Calu3 (cell line): ENCODE data around the gene SLC40A1. TPM values are rescaled to one million over a fixed set of nuclear protein-coding genes. Genes with fewer than 3 reads are reported as not detected.

Source experiments
- Bru-seq: library from RNA; stranded (reverse); fragments of 400-500 nt; gene quantifications from one replicate; lab custom pipeline; 2021; lab: Mats Ljungman, UMichigan
- BruChase-seq, 2 experiments: library from RNA; stranded (reverse); fragments of 400-500 nt; gene quantifications; one replicate each; lab custom pipeline; 2021; lab: Mats Ljungman, UMichigan
- BruUV-seq: library from RNA; stranded (reverse); fragments of 400-500 nt; replicated peaks from 2 replicates; lab custom pipeline; 2021; lab: Mats Ljungman, UMichigan
- CTCF ChIA-PET: fragments of 300-600 bp; sonication (Branson Sonifier 250); formaldehyde crosslinking; loops from one replicate; lab custom pipeline; 2022; ENCODE audit warnings: antibody characterized with exemption; lab: Charles Lee
- DNase-seq: peaks from one replicate; pipeline ENCODE4 v3.0.0; 2022
- H3K27ac Mint-ChIP-seq: one replicate; pipeline ENCODE4 v1.8.0; 2022; ENCODE audit warnings: mixed read lengths; ENCODE audit not compliant: unreplicated experiment
- H3K27me3 Mint-ChIP-seq: one replicate; pipeline ENCODE4 v1.8.0; 2022; ENCODE audit warnings: mixed read lengths; ENCODE audit not compliant: unreplicated experiment
- H3K36me3 Mint-ChIP-seq: one replicate; pipeline ENCODE4 v1.8.0; 2022; ENCODE audit warnings: mild to moderate bottlenecking, moderate library complexity, mixed read lengths; ENCODE audit not compliant: insufficient read depth, unreplicated experiment
- H3K4me1 Mint-ChIP-seq: one replicate; pipeline ENCODE4 v1.8.0; 2022; ENCODE audit warnings: mild to moderate bottlenecking, low read depth, mixed read lengths; ENCODE audit not compliant: unreplicated experiment
- H3K4me3 Mint-ChIP-seq: one replicate; pipeline ENCODE4 v1.8.0; 2022; ENCODE audit warnings: mild to moderate bottlenecking, low read depth, moderate library complexity, mixed read lengths; ENCODE audit not compliant: unreplicated experiment
- H3K9me3 Mint-ChIP-seq: one replicate; pipeline ENCODE4 v1.8.0; 2022; ENCODE audit warnings: low read depth, mixed read lengths; ENCODE audit not compliant: unreplicated experiment
- intact Hi-C: fragments of 100-400 bp; cut with micrococcal nuclease; formaldehyde crosslinking; loops from one replicate; pipeline ENCODE4 v1.10.0; 2022; ENCODE audit not compliant: unreplicated experiment
- long read RNA-seq: library from polyadenylated mRNA; stranded (forward); transcript quantifications from one replicate; pipeline ENCODE4 v2.0.0, GENCODE V29; 2022
- total RNA-seq: library from RNA; stranded (reverse); gene quantifications from 2 replicates; pipeline ENCODE4 v1.2.3, GENCODE V29; 2022
- TF ChIP-seq, protein P1 (sequence below): fragments of 200-600 bp; IDR thresholded peaks from one replicate; pipeline ENCODE4 v1.8.0; 2022; ENCODE audit warnings: antibody characterized with exemption; ENCODE audit not compliant: unreplicated experiment

The SLC40A1 gene, protein sequence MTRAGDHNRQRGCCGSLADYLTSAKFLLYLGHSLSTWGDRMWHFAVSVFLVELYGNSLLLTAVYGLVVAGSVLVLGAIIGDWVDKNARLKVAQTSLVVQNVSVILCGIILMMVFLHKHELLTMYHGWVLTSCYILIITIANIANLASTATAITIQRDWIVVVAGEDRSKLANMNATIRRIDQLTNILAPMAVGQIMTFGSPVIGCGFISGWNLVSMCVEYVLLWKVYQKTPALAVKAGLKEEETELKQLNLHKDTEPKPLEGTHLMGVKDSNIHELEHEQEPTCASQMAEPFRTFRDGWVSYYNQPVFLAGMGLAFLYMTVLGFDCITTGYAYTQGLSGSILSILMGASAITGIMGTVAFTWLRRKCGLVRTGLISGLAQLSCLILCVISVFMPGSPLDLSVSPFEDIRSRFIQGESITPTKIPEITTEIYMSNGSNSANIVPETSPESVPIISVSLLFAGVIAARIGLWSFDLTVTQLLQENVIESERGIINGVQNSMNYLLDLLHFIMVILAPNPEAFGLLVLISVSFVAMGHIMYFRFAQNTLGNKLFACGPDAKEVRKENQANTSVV
- 37.6 and 49.6 TPM in 2 replicates for total RNA-seq
- percentile 76 among the genes with signal in this experiment for Bru-seq, nascent RNA
- BruChase-seq, experiment 1, labeled RNA remaining after a 6-hour chase: percentile 83 among the genes with signal in this experiment
- percentile 77 among the genes with signal in this experiment for BruChase-seq, experiment 2, labeled RNA remaining after a 2-hour chase
- long read RNA-seq, transcript SLC40A1-201 (8 exons, 3,442 nt): major isoform, 166 of 197 reads
- long read RNA-seq, partial matches to known transcripts: 3 of 197 reads
- long read RNA-seq, other reads (novel, unspliced or antisense): 28 of 197 reads

DNA sequence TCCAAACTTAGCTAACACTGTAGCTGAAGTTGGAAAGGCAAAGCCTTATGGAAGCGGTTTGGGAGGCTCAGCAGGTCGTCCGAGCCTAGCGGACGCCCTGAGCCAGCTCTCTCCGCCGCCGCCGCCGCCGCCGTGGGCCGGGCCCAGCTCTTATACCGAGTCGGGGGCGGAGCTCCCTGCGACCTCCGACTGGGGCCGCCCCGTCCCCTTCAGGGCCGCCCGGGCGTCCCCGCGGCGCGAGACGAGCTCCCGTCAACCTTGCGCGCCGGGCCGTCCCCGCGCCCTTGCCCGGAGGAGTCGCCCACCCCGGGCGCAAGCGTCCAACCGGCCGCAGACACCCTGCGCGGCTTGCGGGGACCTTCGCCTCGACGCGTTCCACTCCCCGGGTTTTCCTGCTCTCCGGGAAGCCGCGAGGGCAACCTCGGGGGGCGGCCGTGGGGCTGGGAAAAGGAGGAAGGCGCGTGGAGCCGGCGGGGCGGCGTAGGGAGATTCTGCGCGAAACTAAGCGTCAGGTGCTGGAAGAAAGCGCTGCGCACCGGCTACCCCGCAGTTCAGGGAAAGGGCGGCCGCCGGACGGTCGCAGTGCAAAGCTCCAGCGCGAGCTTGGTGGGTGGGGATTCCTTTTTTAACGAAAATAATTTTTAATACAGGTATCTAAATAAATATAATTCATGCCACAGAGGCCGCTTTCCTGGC, at the start of gene SLC40A1:
Gene SLC40A1, minus strand, starts transcription at position 129 of the 696 bp plus-strand sequence. CDS start 326 bp downstream, outside the sequence.
- intact Hi-C loops: no loop called here
- Mint-ChIP-seq H3K4me3 (peak within 1 kb of the TSS; percentile 98), H3K36me3 (peaks cover 28% of the 10 kb centered on the region), H3K27me3 (no peaks in the 10 kb centered on the region), H3K27ac (peak within 1 kb of the TSS; percentile 93), H3K9me3 (no peaks in the 10 kb centered on the region), H3K4me1 (peaks cover 62% of the 10 kb centered on the region)
- TF ChIP-seq, protein P1, sequence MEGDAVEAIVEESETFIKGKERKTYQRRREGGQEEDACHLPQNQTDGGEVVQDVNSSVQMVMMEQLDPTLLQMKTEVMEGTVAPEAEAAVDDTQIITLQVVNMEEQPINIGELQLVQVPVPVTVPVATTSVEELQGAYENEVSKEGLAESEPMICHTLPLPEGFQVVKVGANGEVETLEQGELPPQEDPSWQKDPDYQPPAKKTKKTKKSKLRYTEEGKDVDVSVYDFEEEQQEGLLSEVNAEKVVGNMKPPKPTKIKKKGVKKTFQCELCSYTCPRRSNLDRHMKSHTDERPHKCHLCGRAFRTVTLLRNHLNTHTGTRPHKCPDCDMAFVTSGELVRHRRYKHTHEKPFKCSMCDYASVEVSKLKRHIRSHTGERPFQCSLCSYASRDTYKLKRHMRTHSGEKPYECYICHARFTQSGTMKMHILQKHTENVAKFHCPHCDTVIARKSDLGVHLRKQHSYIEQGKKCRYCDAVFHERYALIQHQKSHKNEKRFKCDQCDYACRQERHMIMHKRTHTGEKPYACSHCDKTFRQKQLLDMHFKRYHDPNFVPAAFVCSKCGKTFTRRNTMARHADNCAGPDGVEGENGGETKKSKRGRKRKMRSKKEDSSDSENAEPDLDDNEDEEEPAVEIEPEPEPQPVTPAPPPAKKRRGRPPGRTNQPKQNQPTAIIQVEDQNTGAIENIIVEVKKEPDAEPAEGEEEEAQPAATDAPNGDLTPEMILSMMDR: no peak
- no TSS peak for BruUV-seq
- DNase-seq: peak; percentile 86
- CTCF ChIA-PET: interaction anchor here (0.7 to 1.9 kb wide), 4 partner anchors 39 to 74 kb away, joined by 3 to 5 read pairs (median 3); no protein-coding TSS in a partner anchor

DNA sequence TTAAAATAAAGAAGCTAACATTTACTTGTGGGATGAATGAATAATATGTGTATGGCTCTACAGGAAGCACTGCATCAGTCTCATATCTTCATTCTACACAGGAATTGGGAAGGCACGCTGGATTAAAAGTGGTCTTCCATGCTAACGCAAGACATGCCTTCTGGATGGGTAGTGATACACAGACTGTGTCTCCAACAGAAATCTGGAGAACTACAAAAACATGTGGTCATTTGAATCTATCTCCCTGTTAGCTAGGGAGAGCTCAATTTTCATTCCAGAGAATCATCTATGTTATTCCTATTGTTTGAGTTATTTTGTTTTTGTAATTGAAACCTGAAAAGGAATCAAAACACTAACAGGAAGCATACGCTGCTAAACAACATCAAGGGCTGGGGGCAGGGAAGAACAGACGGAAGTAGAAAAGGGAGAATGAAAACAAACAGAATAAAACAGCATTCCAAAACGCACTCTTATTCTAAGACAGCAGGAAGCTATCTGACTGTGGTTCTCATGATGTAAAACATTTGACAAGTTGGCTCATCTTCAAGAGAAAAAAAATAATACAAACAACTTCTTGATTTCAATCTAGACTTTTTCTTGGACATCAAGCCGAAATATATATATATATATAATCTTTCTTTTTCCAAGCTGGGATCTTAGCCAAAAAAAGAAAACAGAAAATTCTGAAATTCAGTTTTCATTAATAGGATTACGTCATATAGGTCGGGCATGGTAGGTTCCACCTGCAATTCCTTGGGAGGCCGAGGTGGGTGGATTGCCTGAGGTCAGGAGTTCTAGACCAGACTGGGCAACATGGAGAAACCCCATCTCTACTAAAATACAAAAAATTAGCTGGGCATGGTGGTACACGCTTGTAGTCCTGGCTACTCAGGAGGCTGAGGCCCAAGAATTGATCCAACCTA, 49.2 kb upstream of the SLC40A1 start:
- intact Hi-C loops: no loop called here
- no peaks in the 10 kb centered on the region for H3K9me3 Mint-ChIP-seq
- DNase-seq: no peak
- no peaks in the 10 kb centered on the region for H3K36me3 Mint-ChIP-seq
- peaks cover 11% of the 10 kb centered on the region for H3K4me1 Mint-ChIP-seq
- no TSS peak for BruUV-seq
- no peak overlapping the region for H3K27ac Mint-ChIP-seq
- CTCF ChIA-PET: interaction anchor here (0.9 to 1.4 kb wide), 3 partner anchors 10 to 55 kb away, joined by 3 to 4 read pairs (median 4); no protein-coding TSS in a partner anchor
- H3K4me3 Mint-ChIP-seq: no peak overlapping the region
- no peaks in the 10 kb centered on the region for H3K27me3 Mint-ChIP-seq
- TF ChIP-seq, protein P1: no peak

DNA sequence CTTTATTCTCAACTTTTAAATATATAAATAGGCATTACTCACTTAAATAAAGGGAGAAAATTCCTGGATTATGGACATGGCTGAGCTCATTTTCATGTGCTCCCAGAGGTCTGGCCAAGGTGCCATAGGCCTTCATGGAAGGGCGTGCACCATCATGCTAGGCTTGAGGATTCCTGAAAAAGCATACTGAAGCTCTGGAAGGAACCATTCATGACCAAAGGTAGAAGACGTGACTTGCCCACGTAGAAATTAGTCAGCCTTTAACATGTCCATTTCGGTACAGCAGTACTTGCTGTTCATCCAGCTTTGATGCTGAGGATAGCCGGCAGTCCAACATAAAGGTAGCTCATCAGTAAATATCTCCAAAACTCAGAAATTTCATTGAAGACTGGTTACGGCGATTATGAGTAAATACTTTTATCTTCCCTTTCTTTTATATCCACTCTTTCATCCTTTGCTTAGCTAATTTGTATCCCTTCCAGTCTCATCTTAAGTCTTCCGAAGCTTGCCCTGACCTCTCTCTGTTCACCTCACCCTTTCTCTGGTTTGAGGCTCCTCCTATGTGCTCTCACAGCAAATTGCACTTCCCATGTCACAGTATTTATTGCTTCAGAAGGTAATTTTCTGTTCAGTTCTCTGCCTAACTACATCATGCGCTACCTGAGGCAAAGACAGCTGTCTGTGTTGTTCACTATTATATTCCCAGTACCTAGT, 48.4 kb upstream of the SLC40A1 start:
- intact Hi-C loops: no loop called here
- peaks cover 19% of the 10 kb centered on the region for H3K4me1 Mint-ChIP-seq
- no peak overlapping the region for H3K27ac Mint-ChIP-seq
- H3K36me3 Mint-ChIP-seq: no peaks in the 10 kb centered on the region
- CTCF ChIA-PET: interaction anchor here (0.9 to 1.4 kb wide), 3 partner anchors 9 to 54 kb away, joined by 3 to 4 read pairs (median 4); no protein-coding TSS in a partner anchor
- TF ChIP-seq, protein P1: no peak
- H3K9me3 Mint-ChIP-seq: no peaks in the 10 kb centered on the region
- H3K4me3 Mint-ChIP-seq: no peak overlapping the region
- DNase-seq: no peak
- BruUV-seq: no TSS peak
- no peaks in the 10 kb centered on the region for H3K27me3 Mint-ChIP-seq
